ENCODE measurements around the gene TTC34. TPM values are rescaled to one million over a fixed set of nuclear protein-coding genes. Genes with fewer than 3 reads are reported as not detected.

Gene TTC34
- total RNA-seq, 1 experiment from 2014 or later: 0.92 TPM

- Histone ChIP-seq H3K79me1 (ENCODE audit: insufficient read depth, low read depth, low read length, poor library complexity, severe bottlenecking) (no peaks in the 10 kb centered on the region), H4K8ac (replicated peaks; ENCODE audit: insufficient read length, low read depth, low read length) (no peak overlapping the region), H2BK12ac (ENCODE audit: insufficient read length, low read depth, low read length) (no peak overlapping the region), H4K20me1 (ENCODE audit: control insufficient read depth, insufficient read depth, insufficient read length) (no peaks in the 10 kb centered on the region), H3K14ac (ENCODE audit: insufficient read depth, low read length) (0 out of 2 replicates have a peak overlapping the region, but pooled peaks have one; percentile 35), H3K18ac (ENCODE audit: insufficient read length, low read depth, low read length) (no peak overlapping the region), H3K4me1 (ENCODE audit: insufficient read depth, low read length) (no peaks in the 10 kb centered on the region), H3T11ph (ENCODE audit: low read length) (no peak overlapping the region), H2BK15ac (ENCODE audit: low read depth, low read length) (no peak overlapping the region), H4K91ac (ENCODE audit: insufficient read length, low read depth, low read length) (no peak overlapping the region), H3K56ac (ENCODE audit: insufficient read length, low read depth, low read length) (no peak overlapping the region), H2BK5ac (ENCODE audit: insufficient read length, low read length) (no peak overlapping the region), H2BK120ac (ENCODE audit: low read depth, low read length, poor library complexity, severe bottlenecking) (no peak overlapping the region), H3K9ac (ENCODE audit: extremely low read depth, insufficient read length, low read length) (no peak overlapping the region), H3K23ac (ENCODE audit: insufficient read length, low read depth, low read length) (no peak overlapping the region), H3K79me2 (ENCODE audit: insufficient read depth, low read length) (no peaks in the 10 kb centered on the region), H3K27ac (ENCODE audit: insufficient read length, low read depth, low read length) (no peak overlapping the region), H3K27me3 (ENCODE audit: insufficient read depth, low read length) (no peaks in the 10 kb centered on the region), H3K9me3 (ENCODE audit: control insufficient read depth, low read depth, low read length) (no peaks in the 10 kb centered on the region), H2AK5ac (ENCODE audit: insufficient read length, low read length) (no peak overlapping the region), H4K5ac (ENCODE audit: insufficient read length, low read depth, low read length) (no peak overlapping the region), H3K4ac (ENCODE audit: low read depth, low read length) (no peak overlapping the region), H2AFZ (ENCODE audit: low read length) (no peak overlapping the region), H3K4me2 (ENCODE audit: insufficient read depth, insufficient read length, low read length) (no peak overlapping the region), H3K23me2 (ENCODE audit: insufficient read length, low read depth, low read length, poor library complexity, severe bottlenecking) (no peaks in the 10 kb centered on the region), H2BK20ac (ENCODE audit: low read depth, low read length, poor library complexity, severe bottlenecking) (no peak overlapping the region)
- H3K9me3 Mint-ChIP-seq: peaks cover 1 to 6% of the 10 kb centered on the region in 2 experiments; a peak in 3 of 5 replicates
- WGBS (ENCODE audit: extremely low coverage, insufficient read length, low lambda C conversion rate): no CpG with 5 or more reads among the region's 25 CpGs
- no peaks in the 10 kb centered on the region for H3K4me1 Mint-ChIP-seq
- no peak overlapping the region for H3K4me3 Mint-ChIP-seq
- no peak overlapping the region for H3K27ac Mint-ChIP-seq
- no peak for TF ChIP-seq CTCF (conservative IDR thresholded peaks at IDR 0.05)
- H3K27me3 Mint-ChIP-seq (ENCODE audit: low read depth): peaks cover 20% of the 10 kb centered on the region
- no peaks in the 10 kb centered on the region for H3K36me3 Mint-ChIP-seq (ENCODE audit: insufficient read depth in 1 of 3, low read depth in 3 of 3)
- DNase-seq: no peak
These were observed 197.9 kb downstream of the TTC34 start for GRCh38 chr1:2603521-2604155.

Data from H9 (cell line).